ES-I3 (cell line): Measurements from ENCODE around the gene PAK4.
"Not testable (repeated sequence)": the region's sequence is repeated elsewhere in the genome, so short reads cannot be mapped to it uniquely, and the experiment has no call there.

Experiments used
- H3K36me3 ChIP-seq: 2 replicates; pipeline ENCODE4 v1.6.1; 2013; ENCODE audit warnings: mild to moderate bottlenecking, low read length, control low read depth, moderate library complexity; ENCODE audit not compliant: insufficient read depth
- H3K4me1 ChIP-seq: 2 replicates; pipeline ENCODE4 v1.6.1; 2013; ENCODE audit warnings: mild to moderate bottlenecking, control low read depth, low read length; ENCODE audit not compliant: insufficient read depth
- H3K9ac ChIP-seq: 2 replicates; pipeline ENCODE4 v1.6.1; 2013; ENCODE audit warnings: low read depth, mild to moderate bottlenecking, low read length, moderate library complexity
- H3K9me3 ChIP-seq: 2 replicates; pipeline ENCODE4 v1.6.1; 2013; ENCODE audit warnings: mild to moderate bottlenecking, low read length, moderate library complexity; ENCODE audit not compliant: control insufficient read depth, insufficient read depth

The PAK4 gene

DNA sequence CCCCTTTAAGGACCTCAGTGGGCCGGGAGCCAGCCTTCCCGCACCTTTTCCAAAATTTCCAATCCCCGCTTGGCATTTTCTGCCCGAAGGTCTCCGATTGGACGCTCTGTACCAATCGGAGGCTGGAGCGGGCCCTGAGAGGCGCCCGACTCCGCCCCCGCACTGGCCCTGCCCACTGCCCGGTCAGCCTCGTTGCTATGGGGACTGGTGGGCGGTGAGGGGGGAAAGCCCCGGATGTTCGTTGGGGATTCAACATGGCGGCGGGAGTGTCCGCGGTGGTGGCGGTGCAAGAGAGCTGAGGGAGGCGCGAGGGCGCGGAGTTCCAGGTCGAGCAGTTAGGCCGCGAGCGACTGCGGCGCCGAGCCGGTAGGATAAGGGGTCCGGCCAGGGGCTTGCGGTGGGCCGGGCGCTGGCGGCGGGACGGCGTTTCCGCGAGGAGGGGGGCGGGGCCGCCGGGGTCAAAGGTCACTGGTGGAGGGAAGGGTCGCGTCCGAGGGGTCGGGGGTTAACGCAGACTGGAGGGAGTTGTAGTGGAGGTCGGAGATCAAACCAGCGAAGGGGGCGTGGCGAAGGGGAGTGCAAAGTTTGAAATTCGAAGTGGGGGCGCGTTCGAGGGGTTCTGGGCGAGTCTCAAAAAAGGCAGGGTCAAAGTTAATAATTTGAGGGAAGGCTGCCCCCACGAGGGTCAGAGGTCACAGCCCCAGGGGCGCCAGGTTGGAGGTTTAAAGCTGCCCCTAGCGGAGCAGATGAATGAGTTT is at the start of gene PAK4:
PAK4 (plus strand) TSS at position 233 of the 758 bp plus-strand sequence. CDS start 43,768 bp downstream, outside the sequence.
- H3K9ac ChIP-seq = peak within 1 kb of the TSS; percentile 60
- no peaks in the 10 kb centered on the region for H3K9me3 ChIP-seq
- no peaks in the 10 kb centered on the region; the same call in 1 of the 2 replicates for H3K4me1 ChIP-seq
- H3K36me3 ChIP-seq = no peaks in the 10 kb centered on the region

DNA sequence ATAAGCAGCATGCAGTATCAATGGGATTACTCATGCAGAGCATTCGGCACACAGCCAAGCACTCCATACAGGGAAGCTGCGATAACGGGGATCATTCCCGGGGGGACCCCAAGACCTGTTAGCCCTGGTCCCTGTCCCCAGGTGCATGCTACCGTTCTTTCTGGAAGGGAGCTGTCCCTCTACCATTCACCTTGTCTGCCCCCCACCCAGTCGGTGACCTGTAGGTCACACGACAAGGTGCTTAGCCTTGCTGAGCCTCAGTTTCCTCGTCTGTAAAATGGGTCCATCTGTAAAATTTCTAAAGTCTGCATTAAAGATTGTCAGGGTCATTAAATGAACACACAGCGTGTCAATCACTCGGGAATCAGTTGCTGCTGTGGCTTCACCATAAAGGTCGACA is 48.3 kb upstream of the PAK4 start:
- H3K9me3 ChIP-seq = no peaks in the 10 kb centered on the region
- no peaks in the 10 kb centered on the region for H3K36me3 ChIP-seq
- H3K4me1 ChIP-seq = peaks cover 8% of the 10 kb centered on the region; the same call in 1 of the 2 replicates
- H3K9ac ChIP-seq = no peak overlapping the region

DNA sequence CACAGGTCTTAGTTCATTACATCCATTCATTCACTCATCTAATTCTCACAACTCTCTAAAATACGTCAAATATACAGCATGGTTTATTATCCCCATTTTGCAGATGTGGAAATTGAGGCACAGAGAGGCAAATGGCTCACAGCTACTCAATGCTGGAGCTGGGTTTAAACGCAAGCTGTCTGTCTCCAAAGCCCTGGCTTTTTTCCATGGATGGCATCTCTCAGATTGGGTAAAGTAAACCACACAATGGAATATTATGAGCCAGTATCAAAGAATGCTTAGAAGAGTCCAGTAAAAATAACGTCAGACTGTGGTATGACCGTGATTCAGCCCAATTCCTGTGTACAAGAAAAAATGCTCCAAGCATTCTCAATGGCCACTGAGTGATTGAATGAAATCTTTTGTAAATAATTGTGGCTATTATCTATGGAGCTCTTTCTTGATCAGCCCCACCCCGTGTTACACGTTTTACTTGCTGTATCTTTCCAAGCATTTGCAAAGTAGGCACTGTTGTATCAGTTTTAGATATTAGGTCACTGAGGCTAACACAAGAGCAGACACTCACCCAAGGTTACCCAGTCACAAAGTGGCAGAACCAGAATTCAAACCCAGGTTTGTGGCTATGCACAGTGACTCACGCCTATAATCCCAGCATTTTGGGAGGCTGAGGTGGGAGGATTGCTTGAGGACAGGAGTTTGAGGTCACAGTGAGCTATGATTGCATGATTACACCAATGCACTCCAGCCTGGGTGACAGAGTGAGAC is 47.0 kb upstream of the PAK4 start:
- Histone ChIP-seq H3K36me3 (no peaks in the 10 kb centered on the region), H3K9ac (no peak overlapping the region), H3K4me1 (peaks cover 5% of the 10 kb centered on the region; the same call in 1 of the 2 replicates), H3K9me3 (no peaks in the 10 kb centered on the region)

DNA sequence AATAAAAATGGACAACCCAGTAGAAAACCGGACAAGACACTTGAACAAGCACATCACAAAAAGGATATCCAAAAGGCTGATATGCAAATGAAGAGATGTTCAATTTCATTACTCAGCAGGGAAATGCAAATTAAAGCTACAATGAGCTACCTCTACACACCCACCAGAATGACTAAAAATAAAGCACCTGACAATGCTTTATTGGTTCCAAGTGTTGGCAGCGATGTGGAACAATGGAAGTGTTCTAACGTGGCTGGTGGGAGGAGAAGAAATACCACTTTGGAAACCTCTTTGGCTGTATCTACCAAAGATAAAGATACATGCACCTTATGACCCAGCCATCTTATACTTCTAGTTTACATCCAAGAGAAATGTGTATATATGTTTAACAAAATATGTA is 45.2 kb upstream of the PAK4 start:
- Histone ChIP-seq H3K36me3 (no peaks in the 10 kb centered on the region), H3K9ac (no peak overlapping the region), H3K9me3 (no peaks in the 10 kb centered on the region), H3K4me1 (no peaks in the 10 kb centered on the region)

DNA sequence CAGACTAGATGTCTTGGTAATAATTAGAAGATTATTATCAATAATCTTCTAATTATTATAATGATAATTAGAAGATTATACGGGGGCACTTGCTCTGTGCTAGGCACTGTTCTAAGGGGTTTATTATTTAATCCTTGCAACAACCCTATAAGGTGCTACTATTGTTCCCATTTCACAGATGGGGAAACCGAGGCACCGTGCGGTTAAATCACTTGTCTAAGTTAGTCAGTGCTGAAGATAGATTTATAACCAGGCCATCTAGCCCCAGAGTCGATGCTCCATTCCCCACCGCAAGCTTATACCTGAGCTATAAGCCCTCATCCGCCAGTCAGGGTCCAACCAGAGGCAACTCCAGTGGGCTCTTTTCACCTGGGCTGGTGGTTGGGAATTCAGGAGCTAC is 43.4 kb upstream of the PAK4 start:
- Histone ChIP-seq H3K9me3 (no peaks in the 10 kb centered on the region), H3K9ac (no peak overlapping the region), H3K36me3 (no peaks in the 10 kb centered on the region), H3K4me1 (no peaks in the 10 kb centered on the region)

DNA sequence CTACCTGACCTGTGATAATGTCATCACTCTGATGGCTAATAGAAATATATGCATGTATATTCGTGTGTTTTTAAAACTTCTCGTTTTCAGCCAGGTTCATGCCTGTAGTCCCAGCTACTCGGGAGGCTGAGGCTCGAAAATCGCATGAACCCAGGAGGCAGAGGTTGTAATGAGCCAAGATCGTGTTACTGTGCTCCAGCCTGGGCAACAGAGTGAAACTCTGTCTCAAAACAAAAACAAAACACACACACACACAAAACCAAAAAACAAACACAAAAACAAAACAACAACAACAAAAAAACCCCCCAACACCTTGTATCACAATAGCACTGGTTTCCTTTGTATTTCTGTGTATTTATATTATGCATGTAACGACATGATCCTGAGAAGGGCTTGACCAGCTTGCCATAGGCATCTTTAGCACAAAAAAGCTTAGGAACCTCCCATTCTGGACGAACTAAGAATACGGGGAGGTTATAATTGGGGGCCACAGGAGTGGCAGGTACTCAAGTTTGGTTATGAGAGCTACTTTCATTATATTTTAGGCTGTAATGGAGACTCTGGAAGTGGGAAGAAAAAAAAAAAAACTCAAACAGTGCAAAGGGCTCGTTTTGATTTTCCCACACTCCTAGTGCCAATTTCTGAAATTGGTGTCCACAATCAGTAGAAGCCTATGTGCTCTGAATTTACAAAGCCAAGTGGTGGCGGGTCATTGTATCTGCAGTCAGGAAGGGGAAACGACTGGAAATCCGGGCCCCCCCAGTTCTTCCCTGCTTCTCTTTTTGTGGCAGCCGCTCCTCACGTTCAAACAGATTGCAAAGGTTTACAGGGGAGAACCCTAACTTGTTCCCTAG is 42.6 kb upstream of the PAK4 start:
- no peaks in the 10 kb centered on the region for H3K9me3 ChIP-seq
- H3K4me1 ChIP-seq = no peaks in the 10 kb centered on the region
- no peaks in the 10 kb centered on the region for H3K36me3 ChIP-seq
- H3K9ac ChIP-seq = peak overlapping the region; percentile 79; the same call in 1 of the 2 replicates

DNA sequence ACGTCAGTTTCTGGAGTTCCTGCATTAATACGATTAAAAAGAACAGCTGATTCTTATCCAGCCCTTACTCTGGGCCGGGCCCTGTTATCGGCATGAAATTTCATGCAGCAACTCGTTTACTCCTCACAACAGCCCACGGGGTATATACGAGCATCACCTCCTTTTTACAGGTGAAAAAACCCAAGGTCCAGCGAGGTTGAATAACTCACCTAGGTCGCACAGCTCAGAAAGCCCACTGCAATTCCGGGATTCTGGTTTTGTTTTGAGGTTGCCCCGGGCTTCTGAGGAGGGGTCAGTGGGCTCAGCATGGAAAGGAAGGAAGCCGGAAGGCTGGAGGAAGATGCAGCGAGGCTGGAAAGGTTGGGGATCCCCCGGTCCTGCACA is 42.0 kb upstream of the PAK4 start:
- Histone ChIP-seq H3K36me3 (no peaks in the 10 kb centered on the region), H3K9me3 (no peaks in the 10 kb centered on the region), H3K9ac (peak overlapping the region; percentile 79), H3K4me1 (no peaks in the 10 kb centered on the region)

DNA sequence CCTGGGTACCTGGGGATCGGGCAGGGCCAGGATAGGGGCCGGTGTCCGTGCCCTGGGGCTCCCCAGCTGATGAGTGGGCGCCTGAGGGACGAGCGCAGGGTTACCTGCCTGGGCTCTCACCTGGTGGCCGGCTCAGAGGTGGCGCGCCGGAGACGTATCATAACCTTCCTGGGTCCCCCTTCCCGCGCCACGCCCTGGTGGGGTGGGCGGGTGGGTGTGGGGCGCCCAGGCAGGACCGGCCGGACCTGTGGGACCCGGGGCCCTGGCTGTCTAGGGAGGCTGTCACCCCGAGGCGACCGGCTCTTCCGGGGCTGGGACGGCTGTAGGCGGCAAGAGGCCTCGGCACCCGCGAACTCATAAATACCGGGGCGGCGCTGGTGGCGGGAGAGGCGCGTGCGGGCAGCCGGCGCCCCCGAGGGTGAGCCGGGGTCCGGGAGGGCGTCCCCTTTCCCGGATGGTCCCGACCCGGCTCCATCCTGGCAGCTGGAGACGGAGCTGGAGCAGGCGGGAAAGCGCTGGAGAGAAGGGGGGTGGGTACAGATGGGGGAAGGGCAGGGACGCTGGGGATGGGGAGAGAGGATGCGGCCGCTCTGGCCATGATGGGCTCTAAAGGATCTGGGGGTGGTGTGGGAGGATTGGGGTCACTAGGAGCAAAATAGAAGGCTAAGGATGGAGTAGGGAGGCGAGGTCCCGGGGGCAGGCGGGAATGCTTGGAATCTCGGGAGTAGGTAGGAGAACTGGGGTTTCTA is 41.4 kb upstream of the PAK4 start, which contains the start of gene ACP7:
ACP7 (plus strand) TSS at position 386 of the 749 bp plus-strand sequence. CDS start 902 bp downstream, outside the sequence.
- Histone ChIP-seq H3K4me1 (no peaks in the 10 kb centered on the region), H3K9me3 (no peaks in the 10 kb centered on the region), H3K36me3 (no peaks in the 10 kb centered on the region), H3K9ac (peak within 1 kb of the TSS; percentile 79)

DNA sequence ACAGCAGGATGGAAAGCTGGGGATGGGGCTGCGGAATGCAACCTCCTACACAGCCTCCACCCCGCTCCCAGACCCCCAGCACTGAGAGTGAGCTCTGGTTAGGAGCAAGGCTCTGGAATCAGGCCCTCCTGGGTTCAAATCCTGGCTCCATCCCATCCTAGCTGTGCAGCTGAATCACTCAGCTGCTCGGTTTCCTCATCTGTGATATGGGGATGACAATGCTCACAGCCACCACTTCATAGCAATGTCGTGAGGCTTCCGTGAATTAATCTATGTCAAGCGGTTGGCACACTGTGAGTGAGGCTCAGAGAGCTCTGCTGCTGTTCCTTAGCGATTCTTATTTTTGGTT is 40.9 kb upstream of the PAK4 start:
- H3K9me3 ChIP-seq = no peaks in the 10 kb centered on the region
- no peaks in the 10 kb centered on the region for H3K4me1 ChIP-seq
- peak overlapping the region; percentile 50; the same call in 1 of the 2 replicates for H3K9ac ChIP-seq
- H3K36me3 ChIP-seq = no peaks in the 10 kb centered on the region

DNA sequence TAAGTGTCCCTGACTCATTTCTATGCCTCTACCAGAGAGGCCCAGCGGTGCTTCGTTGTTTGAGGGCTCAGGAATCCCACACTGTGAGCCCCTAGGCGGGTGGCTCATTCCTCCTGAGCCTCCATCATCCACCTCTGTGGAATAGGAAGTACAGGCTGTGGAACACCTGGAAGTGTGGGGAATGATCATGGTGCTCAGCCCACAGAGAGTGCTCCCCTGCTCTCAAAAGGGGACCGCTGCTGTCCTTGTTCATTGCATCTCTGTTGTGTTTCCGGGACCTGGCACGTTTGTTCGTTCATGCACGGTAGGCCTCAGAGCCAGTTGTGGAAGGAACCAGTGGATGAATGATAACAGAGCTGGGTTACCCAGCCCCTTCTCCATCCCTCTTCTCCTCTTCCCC is 40.2 kb upstream of the PAK4 start:
- Histone ChIP-seq H3K9me3 (no peaks in the 10 kb centered on the region), H3K9ac (no peak overlapping the region)

DNA sequence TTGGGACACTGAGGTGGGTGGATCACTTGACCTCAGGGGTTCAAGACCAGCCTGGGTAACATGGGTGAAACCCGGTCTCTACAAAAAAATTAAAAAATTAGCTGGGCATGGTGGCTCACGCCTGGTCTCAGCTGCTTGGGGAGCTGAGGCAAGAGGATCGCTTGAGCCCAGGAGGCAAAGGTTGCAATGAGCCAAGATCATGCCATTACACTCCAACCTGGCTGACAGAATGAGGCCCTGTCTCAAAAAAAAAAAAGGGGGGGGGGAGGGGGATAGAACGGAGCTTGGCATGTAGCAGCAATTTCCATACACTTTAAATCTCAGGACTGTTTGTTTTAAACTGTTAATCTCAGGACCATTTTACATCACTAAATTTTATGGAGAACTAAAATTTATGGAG is 39.2 kb upstream of the PAK4 start:
- Histone ChIP-seq H3K9ac (no peak overlapping the region), H3K4me1 (no peaks in the 10 kb centered on the region), H3K36me3 (no peaks in the 10 kb centered on the region), H3K9me3 (no peaks in the 10 kb centered on the region)

More for the DNA sequence above, 40.2 kb upstream of the PAK4 start:
- Histone ChIP-seq H3K4me1 (no peaks in the 10 kb centered on the region), H3K36me3 (no peaks in the 10 kb centered on the region)

DNA sequence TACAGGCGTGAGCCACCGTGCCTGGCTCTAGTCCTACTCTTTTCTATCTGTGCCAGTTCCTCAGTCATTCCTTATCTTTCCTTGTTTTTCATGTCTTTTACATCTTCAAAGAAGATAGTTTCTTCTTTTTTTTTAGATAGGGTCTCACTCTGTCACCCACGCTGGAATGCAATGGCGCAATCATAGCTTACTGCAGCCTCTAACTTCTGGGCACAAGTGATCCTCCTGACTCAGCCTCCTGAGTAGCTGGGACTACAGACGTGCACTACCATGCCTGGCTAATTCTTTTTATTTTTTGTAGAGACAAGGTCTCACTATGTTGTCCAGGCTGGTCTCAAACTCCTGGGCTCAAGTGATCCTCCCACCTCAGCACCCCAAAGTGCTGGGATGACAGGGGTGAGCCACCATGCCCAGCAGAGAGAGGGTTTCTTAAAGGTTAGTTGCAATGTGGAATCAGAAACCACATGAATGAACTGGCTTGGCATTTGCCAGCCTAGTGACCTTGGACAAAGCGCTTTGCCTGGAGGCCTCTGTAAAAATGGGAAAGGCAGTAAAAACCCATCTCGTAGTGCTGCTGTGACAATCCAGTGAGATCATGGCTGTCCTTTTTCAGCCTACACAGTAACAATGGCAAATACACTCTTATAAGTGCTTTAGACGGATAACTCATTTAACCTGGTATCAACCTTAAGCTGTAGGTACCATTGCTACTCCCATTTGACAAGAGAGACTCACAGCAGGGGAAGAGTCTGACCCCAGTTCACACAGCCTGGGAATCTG is 37.5 kb upstream of the PAK4 start:
- H3K36me3 ChIP-seq = no peaks in the 10 kb centered on the region

DNA sequence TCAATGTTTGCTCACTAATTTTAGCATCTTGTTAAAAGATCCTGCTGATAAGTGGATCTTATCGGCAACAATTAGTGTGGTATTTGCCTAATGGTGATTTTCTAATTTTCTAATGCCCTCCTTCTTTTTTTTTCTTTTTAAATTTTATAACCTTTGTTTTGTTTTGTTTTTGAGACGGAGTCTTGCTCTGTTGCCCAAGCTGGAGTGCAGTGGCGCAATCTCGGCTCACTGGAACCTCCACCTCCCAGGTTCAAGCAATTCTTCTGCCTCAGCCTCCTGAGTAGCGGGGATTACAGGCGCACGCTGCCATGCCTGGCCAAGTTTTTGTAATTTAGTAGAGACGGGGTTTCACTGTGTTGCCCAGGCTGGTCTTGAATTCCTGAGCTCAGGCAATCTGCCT is 35.6 kb upstream of the PAK4 start:
- H3K4me1 ChIP-seq, H3K36me3 ChIP-seq, H3K9ac ChIP-seq, H3K9me3 ChIP-seq: not testable (repeated sequence)

More for the DNA sequence above, 37.5 kb upstream of the PAK4 start:
- no peaks in the 10 kb centered on the region for H3K9me3 ChIP-seq
- H3K4me1 ChIP-seq = no peaks in the 10 kb centered on the region
- H3K9ac ChIP-seq = no peak overlapping the region
